HepG2 (cell line): ENCODE data around the gene SYT8. TPM values are rescaled to one million over a fixed set of nuclear protein-coding genes. Genes with fewer than 3 reads are reported as not detected.
A peak's percentile ranks its signal among the peaks of the same experiment; 100 is the strongest.

Experiments used
- ATAC-seq: fragments of 200-7000 bp; cut with Tn5 transposase; 3 replicates; pipeline ENCODE4 v1.9.1; 2020; ENCODE audit warnings: mild to moderate bottlenecking, moderate library complexity
- BruUV-seq: library from RNA; stranded (reverse); fragments of 400-500 nt; replicated peaks from 2 replicates; lab custom pipeline; 2021; lab: Mats Ljungman, UMichigan
- CTCF ChIA-PET: fragments of 300-600 bp; formaldehyde crosslinking; extraction: SDS; loops from one replicate; lab custom pipeline; 2021; ENCODE audit warnings: low total read pairs, inconsistent platforms, low intra/inter-chr PET ratio; lab: Yijun Ruan, JAX
- POLR2A ChIA-PET: fragments of 350-600 bp; sonication (Branson Sonifier 250); formaldehyde crosslinking; loops from one replicate; lab custom pipeline; 2020; ENCODE audit warnings: antibody characterized with exemption, inconsistent platforms; lab: Yijun Ruan, JAX
- DNase-seq: peaks from one replicate; pipeline ENCODE4 v3.0.0-alpha.2; 2015; ENCODE audit warnings: low spot score
- FAIRE-seq: peaks from 3 replicates; lab custom pipeline; 2011; peaks lifted over from hg19 to GRCh38; lab: Jason Lieb, UNC
- H2AFZ ChIP-seq: one replicate; pipeline ENCODE4 v1.6.1; 2011; ENCODE audit warnings: low read length, inconsistent platforms
- H3K27ac ChIP-seq: fragments of 300-600 bp; 3 replicates; pipeline ENCODE4 v1.8.0; 2011; ENCODE audit warnings: mixed run types, mild to moderate bottlenecking, mixed read lengths, low read length, inconsistent platforms; ENCODE audit not compliant: insufficient read depth; ENCODE audit errors: extremely low read length
- H3K27me3 ChIP-seq, 2 experiments: fragments of 200-600 bp in 1 of 2; 2 replicates in 1 of 2; 3 replicates in 1 of 2; pipeline versions ENCODE4 v1.6.0 to v1.8.0; 2011; ENCODE audit warnings: low read length in 2 of 2, mild to moderate bottlenecking in 2 of 2, moderate library complexity in 2 of 2, inconsistent platforms in 1 of 2; ENCODE audit not compliant: insufficient read depth in 2 of 2, control insufficient read depth in 1 of 2
- H3K36me3 ChIP-seq, 2 experiments: fragments of 200-600 bp in 1 of 2; replicated peaks in 1 of 2; 2 replicates in 1 of 2; 3 replicates in 1 of 2; pipeline versions ENCODE4 v1.5.1 to v1.8.0; 2011; ENCODE audit warnings: low read length in 2 of 2, inconsistent platforms in 1 of 2; ENCODE audit not compliant: insufficient read depth in 2 of 2, control insufficient read depth in 1 of 2
- H3K4me1 ChIP-seq: 2 replicates; pipeline ENCODE4 v1.5.1; 2012; ENCODE audit warnings: low read length, inconsistent platforms; ENCODE audit not compliant: insufficient read depth
- H3K4me2 ChIP-seq: 2 replicates; pipeline ENCODE4 v1.6.0; 2011; ENCODE audit warnings: low read depth, low read length, inconsistent platforms
- H3K4me3 ChIP-seq, 3 experiments: fragments of 200-600 bp in 1 of 3; sonication (generic), shearing (Covaris generic) in 1 of 3; replicated peaks in 1 of 3; 2 replicates each; pipeline ENCODE4 v1.5.1; 2011 to 2016; ENCODE audit warnings: low read length in 3 of 3, inconsistent platforms in 2 of 3, low read depth in 2 of 3, mild to moderate bottlenecking in 2 of 3, control low read depth in 1 of 3, mixed read lengths in 1 of 3; ENCODE audit not compliant: insufficient read depth in 1 of 3
- H3K79me2 ChIP-seq: one replicate; pipeline ENCODE4 v1.6.1; 2011; ENCODE audit warnings: low read length, inconsistent platforms; ENCODE audit not compliant: insufficient read depth
- H3K9ac ChIP-seq: 2 replicates; pipeline ENCODE4 v1.6.0; 2011; ENCODE audit warnings: mild to moderate bottlenecking, low read depth, low read length, inconsistent platforms; ENCODE audit not compliant: insufficient read depth
- H3K9me3 ChIP-seq: 2 replicates; pipeline ENCODE4 v1.5.1; 2012; ENCODE audit warnings: mild to moderate bottlenecking, low read length
- H4K20me1 ChIP-seq: 2 replicates; pipeline ENCODE4 v1.6.0; 2011; ENCODE audit warnings: inconsistent platforms, mild to moderate bottlenecking, low read length, moderate library complexity; ENCODE audit not compliant: insufficient read depth
- ATF1 ChIP-seq: IDR thresholded peaks from 2 replicates; pipeline ENCODE4 v1.6.1; 2016; ENCODE audit warnings: mild to moderate bottlenecking, control low read depth
- DR1 ChIP-seq: sonication (generic); formaldehyde crosslinking; IDR thresholded peaks from 2 replicates; pipeline ENCODE4 v1.8.0; 2021; ENCODE audit warnings: mild to moderate bottlenecking, missing genetic modification reagents, inconsistent platforms
- JUNB ChIP-seq: sonication (generic); formaldehyde crosslinking; IDR thresholded peaks from 2 replicates; pipeline ENCODE4 v1.8.0; 2022; ENCODE audit warnings: missing genetic modification reagents, mild to moderate bottlenecking, borderline replicate concordance
- NRL ChIP-seq: sonication (generic); formaldehyde crosslinking; IDR thresholded peaks from 2 replicates; pipeline ENCODE4 v1.5.0; 2020; ENCODE audit warnings: missing genetic modification reagents, mild to moderate bottlenecking, moderate library complexity, borderline replicate concordance
- SRY ChIP-seq: sonication (generic); formaldehyde crosslinking; IDR thresholded peaks from 2 replicates; pipeline ENCODE4 v1.8.0; 2022; ENCODE audit warnings: mild to moderate bottlenecking, missing genetic modification reagents
- TFAP4 ChIP-seq: sonication (generic); IDR thresholded peaks from 2 replicates; pipeline ENCODE4 v1.6.1; 2016; ENCODE audit warnings: low read depth, borderline replicate concordance
- ZBTB38 ChIP-seq: sonication (generic); formaldehyde crosslinking; IDR thresholded peaks from 2 replicates; pipeline ENCODE4 v1.5.1; 2020; ENCODE audit warnings: mild to moderate bottlenecking, missing genetic modification reagents
- ZBTB39 ChIP-seq: sonication (generic); formaldehyde crosslinking; IDR thresholded peaks from 2 replicates; pipeline ENCODE4 v1.5.0; 2020; ENCODE audit warnings: missing genetic modification reagents
- ZNF484 ChIP-seq: sonication (generic); formaldehyde crosslinking; IDR thresholded peaks from 2 replicates; pipeline ENCODE4 v1.5.1; 2020; ENCODE audit warnings: mild to moderate bottlenecking, low read depth, missing genetic modification reagents, borderline replicate concordance
- ZNF883 ChIP-seq: sonication (generic); formaldehyde crosslinking; IDR thresholded peaks from 2 replicates; pipeline ENCODE4 v1.5.1; 2020; ENCODE audit warnings: mild to moderate bottlenecking, missing genetic modification reagents; ENCODE audit errors: not compliant biosample characterization
- WGBS: methylation state at CpG from one replicate; pipeline ENCODE4 v1.1.6; 2017; ENCODE audit warnings: low lambda C conversion rate; 5-methylcytosine and 5-hydroxymethylcytosine counted together
- in situ Hi-C: cut with HindIII; loops from 2 replicates; pipeline ENCODE4 v1.10.0; 2017; ENCODE audit warnings: low pct_unique_long_range_greater_than_20kb; ENCODE audit not compliant: extremely low pct_ligation_motif_present
- intact Hi-C: fragments of 100-400 bp; cut with micrococcal nuclease; formaldehyde crosslinking; loops from one replicate; pipeline ENCODE4 v1.10.0; 2022; ENCODE audit not compliant: unreplicated experiment
- polyA plus RNA-seq, 8 experiments: library from polyadenylated mRNA; depleted of rRNA in 3 of 8; stranded (reverse) in 7 of 8; unstranded in 1 of 8; fragments of >200 nt; fragmentation: Illumina TruSeq in 4 of 8; extraction: Trizol in 4 of 8; gene quantifications; 2 replicates each; pipeline versions ENCODE4 v1.2.1 to v1.2.3, GENCODE V29; 2011 to 2016; ENCODE audit warnings: low read depth in 4 of 8, missing spikeins in 1 of 8, mixed read lengths in 1 of 8; ENCODE audit not compliant: insufficient read depth in 1 of 8
- total RNA-seq, 5 experiments: library from RNA; depleted of rRNA; stranded (reverse); fragments of >200 nt; fragmentation: Illumina TruSeq; extraction: Trizol; gene quantifications; 2 replicates each; pipeline ENCODE4 v1.2.3, GENCODE V29; 2016; ENCODE audit warnings: low read depth in 1 of 5

Gene SYT8
- total and polyA plus RNA-seq, 2 of the 13 experiments (the other 11 are each of a cell fraction or from before 2014, with no cell fraction given): 0.60 to 2.3 TPM

- Histone ChIP-seq H3K4me3 (no peak overlapping the region), H3K9ac (no peak overlapping the region), H3K36me3 (no peaks in the 10 kb centered on the region), H3K9me3 (no peaks in the 10 kb centered on the region), H3K27me3 (peaks cover 5 to 39% of the 10 kb centered on the region in 2 experiments; a peak in 3 of 5 replicates), H4K20me1 (no peaks in the 10 kb centered on the region), H3K27ac (no peak overlapping the region), H2AFZ (no peak overlapping the region), H3K4me1 (no peaks in the 10 kb centered on the region), H3K79me2 (no peaks in the 10 kb centered on the region), H3K4me2 (no peak overlapping the region)
- ChIA-PET POLR2A (no interaction called here), CTCF (no interaction called here)
- in situ Hi-C loops: no loop called here
- no peak for TF ChIP-seq SRY (CRISPR knock-in tag)
- TF ChIP-seq ZNF484: no peak
- no peak for TF ChIP-seq NRL (CRISPR knock-in tag)
- TF ChIP-seq DR1 (CRISPR knock-in tag): no peak
- TF ChIP-seq JUNB: no peak
- no peak for TF ChIP-seq TFAP4
- DNase-seq (no peak), ATAC-seq (no peak), FAIRE-seq (no peak)
- intact Hi-C loops: no loop called here
- BruUV-seq: no TSS peak
- 51% methylated on average over 3 of the region's 3 CpGs for WGBS
Measured at GRCh38 chr11:1793081-1793480, 41.7 kb upstream of the SYT8 start.

GRCh38 chr11:1796413-1797011 is 38.3 kb upstream of the SYT8 start:
- TF ChIP-seq ZNF883 (CRISPR knock-in tag): no peak
- TF ChIP-seq ZBTB38 (CRISPR knock-in tag): no peak
- no peak for TF ChIP-seq ZBTB39
- no peak for TF ChIP-seq ATF1 (CRISPR knock-in tag)
- Histone ChIP-seq H4K20me1 (no peaks in the 10 kb centered on the region), H3K9me3 (no peaks in the 10 kb centered on the region), H3K4me2 (no peak overlapping the region), H3K27me3 (peaks cover 4 to 32% of the 10 kb centered on the region in 2 experiments; a peak in 3 of 5 replicates), H3K4me1 (no peaks in the 10 kb centered on the region), H2AFZ (no peak overlapping the region), H3K9ac (no peak overlapping the region), H3K79me2 (no peaks in the 10 kb centered on the region), H3K36me3 (no peaks in the 10 kb centered on the region), H3K27ac (no peak overlapping the region), H3K4me3 (no peak overlapping the region)
- intact Hi-C loops: no loop called here
- in situ Hi-C loops: no loop called here
- 17% methylated on average over 9 of the region's 12 CpGs for WGBS
- ChIA-PET CTCF (no interaction called here), POLR2A (no interaction called here)
- FAIRE-seq (no peak), ATAC-seq (peak; percentile 52), DNase-seq (no peak)
- BruUV-seq: no TSS peak
